Small intestine (tissue), 7 donors: Measurements from ENCODE around the gene IFNB1. TPM values are rescaled to one million over a fixed set of nuclear protein-coding genes. Genes with fewer than 3 reads are reported as not detected.
A peak's percentile ranks its signal among the peaks of the same experiment; 100 is the strongest.

Source experiments
- DNase-seq, 2 donors: peaks; one replicate each; pipeline versions ENCODE4 v3.0.0 to v3.0.0-alpha.2; 2013
- FAIRE-seq: peaks from 2 replicates; lab custom pipeline; 2012; peaks lifted over from hg19 to GRCh38; lab: Jason Lieb, UNC
- H3K27ac ChIP-seq, 3 donors: one replicate each; pipeline ENCODE4 v1.5.1; 2013; ENCODE audit warnings: low read length in 2 of 3, mild to moderate bottlenecking in 2 of 3, control low read depth in 1 of 3, inconsistent platforms in 1 of 3, low read depth in 1 of 3, moderate library complexity in 1 of 3
- H3K27me3 ChIP-seq, 3 donors: one replicate each; pipeline ENCODE4 v1.6.1; 2013; ENCODE audit warnings: low read length in 3 of 3, inconsistent platforms in 1 of 3; ENCODE audit not compliant: control insufficient read depth in 3 of 3, insufficient read depth in 3 of 3
- H3K36me3 ChIP-seq, 3 donors: one replicate each; pipeline ENCODE4 v1.6.1; 2013; ENCODE audit warnings: low read length in 3 of 3, inconsistent platforms in 1 of 3, low read depth in 1 of 3, mild to moderate bottlenecking in 1 of 3, moderate library complexity in 1 of 3; ENCODE audit not compliant: control insufficient read depth in 3 of 3, insufficient read depth in 2 of 3
- H3K4me1 ChIP-seq, 3 donors: one replicate each; pipeline ENCODE4 v1.6.1; 2013; ENCODE audit warnings: low read length in 2 of 3, inconsistent platforms in 1 of 3, low read depth in 1 of 3, mild to moderate bottlenecking in 1 of 3, moderate library complexity in 1 of 3; ENCODE audit not compliant: control insufficient read depth in 3 of 3, insufficient read depth in 2 of 3
- H3K4me3 ChIP-seq, 3 donors: one replicate each; pipeline ENCODE4 v1.5.1; 2013; ENCODE audit warnings: low read length in 3 of 3, control low read depth in 1 of 3, inconsistent platforms in 1 of 3, low read depth in 1 of 3, mild to moderate bottlenecking in 1 of 3, moderate library complexity in 1 of 3
- H3K9me3 ChIP-seq, 2 donors: one replicate each; pipeline ENCODE4 v1.6.1; 2013; ENCODE audit warnings: low read depth in 1 of 2, low read length in 1 of 2; ENCODE audit not compliant: control insufficient read depth in 2 of 2, insufficient read depth in 1 of 2
- whole genome bisulfite sequencing, 3 donors: extraction: QIAGEN DNeasy Blood & Tissue Kit; methylation state at CpG; one replicate each; pipeline ENCODE4 v1.1.7; 2013; 5-methylcytosine and 5-hydroxymethylcytosine counted together
- polyA plus RNA-seq, 4 donors: library from polyadenylated mRNA; stranded (reverse) in 3 of 4; unstranded in 1 of 4; fragments of 200-250 nt in 3 of 4; fragments of 120-200 nt in 1 of 4; gene quantifications; one replicate each; pipeline versions ENCODE4 v1.2.1 to v1.2.3, GENCODE V29; 2013
- donor health status: healthy with polysubstance abuse.
- donor health status: control.
- donor health status: control.
- donor health status: Bipolar disorder and iron deficiency.
- donor health status: healthy.

IFNB1 gene
- polyA plus RNA-seq, 4 donors, result not detected

DNA sequence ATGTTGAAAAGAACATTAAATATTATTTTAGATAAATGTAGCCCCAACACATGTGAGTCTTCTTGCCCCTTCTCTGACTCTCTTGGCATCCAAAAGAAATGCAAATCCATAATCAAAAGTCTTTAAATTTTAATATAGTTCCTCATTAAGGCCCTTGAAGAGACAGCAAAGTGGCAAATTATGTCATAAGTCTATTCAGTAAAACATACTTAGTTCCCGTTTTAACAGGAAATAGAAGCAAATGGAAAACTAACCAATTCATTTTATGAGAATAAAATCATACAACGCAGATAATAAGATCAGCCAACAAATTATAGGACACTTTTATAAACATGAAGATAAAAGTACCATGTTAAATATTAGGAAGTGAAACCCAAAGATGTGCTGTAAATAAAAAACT lies 20.1 kb upstream of the IFNB1 start:
- Histone ChIP-seq H3K4me3 (no peak overlapping the region), H3K9me3 (no peaks in the 10 kb centered on the region), H3K27me3 (no peaks in the 10 kb centered on the region), H3K27ac (no peak overlapping the region), H3K4me1 (no peaks in the 10 kb centered on the region), H3K36me3 (no peaks in the 10 kb centered on the region)
- DNase-seq (no peak), FAIRE-seq (no peak)
- whole genome bisulfite sequencing, 3 donors, result 76 to 92% (median 88%) methylated on average over 2 of the region's 2 CpGs

GRCh38 chr9:21096901-21097255 lies 19.1 kb upstream of the IFNB1 start:
- FAIRE-seq, result no peak
- Histone ChIP-seq H3K9me3 (no peaks in the 10 kb centered on the region), H3K36me3 (no peaks in the 10 kb centered on the region), H3K27ac (peak overlapping the region in 1 of 3 donors; percentile 82), H3K4me3 (no peak overlapping the region), H3K4me1 (no peaks in the 10 kb centered on the region), H3K27me3 (no peaks in the 10 kb centered on the region)
- WGBS, 3 donors, result 10 to 33% (median 15%) methylated on average over 2 of the region's 2 CpGs
- DNase-seq, result peak in 1 of 2 donors; percentile 5

- Histone ChIP-seq H3K9me3 (no peaks in the 10 kb centered on the region), H3K27ac (peak overlapping the region in 2 of 3 donors; percentile 27 to 82), H3K4me1 (no peaks in the 10 kb centered on the region), H3K36me3 (no peaks in the 10 kb centered on the region), H3K4me3 (no peak overlapping the region), H3K27me3 (no peaks in the 10 kb centered on the region)
- WGBS, 3 donors, result 15 to 30% (median 26%) methylated on average over 6 of the region's 6 CpGs
- FAIRE-seq, result no peak
- peak; percentile 15 to 38 for DNase-seq
Measured at GRCh38 chr9:21096172-21096900, 18.6 kb upstream of the IFNB1 start.

GRCh38 chr9:21095561-21095960 lies 17.8 kb upstream of the IFNB1 start:
- Histone ChIP-seq H3K27ac (no peak overlapping the region), H3K36me3 (no peaks in the 10 kb centered on the region), H3K4me3 (no peak overlapping the region), H3K4me1 (no peaks in the 10 kb centered on the region), H3K27me3 (no peaks in the 10 kb centered on the region), H3K9me3 (no peaks in the 10 kb centered on the region)
- FAIRE-seq, result no peak
- DNase-seq, result no peak

- Histone ChIP-seq H3K27me3 (no peaks in the 10 kb centered on the region), H3K4me3 (no peak overlapping the region), H3K4me1 (no peaks in the 10 kb centered on the region), H3K9me3 (peaks cover 0 to 8% of the 10 kb centered on the region in 2 donors), H3K27ac (no peak overlapping the region), H3K36me3 (no peaks in the 10 kb centered on the region)
- 97 to 100% (median 98%) methylated on average over 1 of the region's 1 CpG for WGBS, 3 donors
- DNase-seq (no peak), FAIRE-seq (no peak)
Measured at GRCh38 chr9:21086538-21086937, 8.8 kb upstream of the IFNB1 start.

GRCh38 chr9:21085005-21085404 lies 7.3 kb upstream of the IFNB1 start:
- H3K36me3 ChIP-seq, result no peaks in the 10 kb centered on the region
- no peak overlapping the region for H3K4me3 ChIP-seq
- H3K4me1 ChIP-seq, result no peaks in the 10 kb centered on the region
- WGBS, 3 donors, result 86 to 95% (median 93%) methylated on average over 1 of the region's 1 CpG
- H3K27me3 ChIP-seq, result no peaks in the 10 kb centered on the region
- FAIRE-seq (peak; percentile 57), DNase-seq (no peak)
- peaks cover 0 to 8% of the 10 kb centered on the region in 2 donors for H3K9me3 ChIP-seq
- no peak overlapping the region for H3K27ac ChIP-seq

GRCh38 chr9:21084242-21084850 lies 6.6 kb upstream of the IFNB1 start:
- FAIRE-seq, result no peak
- Histone ChIP-seq H3K27ac (no peak overlapping the region), H3K27me3 (no peaks in the 10 kb centered on the region), H3K4me3 (no peak overlapping the region), H3K4me1 (no peaks in the 10 kb centered on the region), H3K36me3 (no peaks in the 10 kb centered on the region), H3K9me3 (peaks cover 0 to 8% of the 10 kb centered on the region in 2 donors)
- DNase-seq, result no peak

- no peak for FAIRE-seq
- H3K27me3 ChIP-seq, result no peaks in the 10 kb centered on the region
- no peaks in the 10 kb centered on the region for H3K36me3 ChIP-seq
- DNase-seq, result no peak
- WGBS, 3 donors, result 65 to 77% (median 75%) methylated on average over 4 of the region's 4 CpGs
- no peak overlapping the region for H3K4me3 ChIP-seq
- no peaks in the 10 kb centered on the region for H3K4me1 ChIP-seq
- H3K27ac ChIP-seq, result no peak overlapping the region
- H3K9me3 ChIP-seq, result peaks cover 0 to 11% of the 10 kb centered on the region in 2 donors
Measured at GRCh38 chr9:21082671-21083070, 4.9 kb upstream of the IFNB1 start.
